Esophagus muscularis mucosa (tissue), 4 donors: ENCODE data around the gene EXOC8. TPM values are rescaled to one million over a fixed set of nuclear protein-coding genes. Genes with fewer than 3 reads are reported as not detected.
"Not testable (repeated sequence)": the region's sequence is repeated elsewhere in the genome, so short reads cannot be mapped to it uniquely, and the experiment has no call there.

Source experiments
- DNase-seq: peaks from one replicate; pipeline ENCODE4 v3.0.0-alpha.2; 2017; ENCODE audit errors: extremely low spot score
- H3K27ac ChIP-seq, 4 donors: fragments of 200-600 bp; sonication (generic); replicated peaks in 1 of 4; 1 replicate in 3 of 4; 2 replicates in 1 of 4; pipeline ENCODE4 v1.5.1; 2016 to 2019; ENCODE audit warnings: mild to moderate bottlenecking in 1 of 4
- H3K27me3 ChIP-seq, 4 donors: fragments of 200-600 bp; sonication (generic); one replicate each; pipeline versions ENCODE4 v1.5.1 to v1.6.0; 2016 to 2019
- H3K36me3 ChIP-seq, 4 donors: fragments of 200-600 bp; sonication (generic); one replicate each; pipeline ENCODE4 v1.5.1; 2016 to 2019
- H3K4me1 ChIP-seq, 4 donors: fragments of 200-600 bp; sonication (generic); one replicate each; pipeline ENCODE4 v1.5.1; 2016 to 2019
- H3K4me3 ChIP-seq, 4 donors: fragments of 200-600 bp; sonication (generic); 1 replicate in 2 of 4; 2 replicates in 2 of 4; pipeline ENCODE4 v1.5.1; 2016 to 2019; ENCODE audit warnings: mild to moderate bottlenecking in 4 of 4, moderate library complexity in 1 of 4
- H3K9me3 ChIP-seq, 4 donors: fragments of 200-600 bp; sonication (generic); 1 replicate in 3 of 4; 2 replicates in 1 of 4; pipeline ENCODE4 v1.5.1; 2016 to 2019
- EP300 ChIP-seq: sonication (generic); formaldehyde crosslinking; IDR thresholded peaks from one replicate; pipeline ENCODE4 v1.6.1; 2017; ENCODE audit warnings: antibody characterized with exemption
- POLR2A ChIP-seq: fragments of 450-650 bp; IDR thresholded peaks from one replicate; pipeline ENCODE4 v1.6.1; 2017; ENCODE audit warnings: antibody characterized with exemption, moderate library complexity, mild to moderate bottlenecking, low read depth
- POLR2AphosphoS5 ChIP-seq, 2 donors: sonication (generic); formaldehyde crosslinking; IDR thresholded peaks; one replicate each; pipeline ENCODE4 v1.6.1; 2017; ENCODE audit warnings: antibody characterized with exemption in 2 of 2
- WGBS: methylation state at CpG from one replicate; pipeline ENCODE4 v1.1.5; 2018; 5-methylcytosine and 5-hydroxymethylcytosine counted together
- intact Hi-C: fragments of 100-400 bp; cut with DNase I; formaldehyde crosslinking; loops from one replicate; pipeline ENCODE4 v1.15.1; 2023
- total RNA-seq, 4 donors: library from RNA; depleted of rRNA; stranded (reverse); fragments of >200 nt; gene quantifications; one replicate each; pipeline versions ENCODE4 v1.1.0 to v1.2.1, GENCODE V29; 2016
- TF ChIP-seq, protein P1 (sequence below), 3 experiments: fragments of 200-600 bp in 2 of 3; fragments of 450-650 bp in 1 of 3; sonication (generic) in 2 of 3; IDR thresholded peaks; one replicate each; pipeline ENCODE4 v1.5.1; 2017 to 2019; ENCODE audit warnings: antibody characterized with exemption in 3 of 3, mild to moderate bottlenecking in 2 of 3, moderate library complexity in 1 of 3

The EXOC8 gene
- total RNA-seq, 4 donors from 2014 or later: 13.0 to 15.4 (median 14.3) TPM

DNA sequence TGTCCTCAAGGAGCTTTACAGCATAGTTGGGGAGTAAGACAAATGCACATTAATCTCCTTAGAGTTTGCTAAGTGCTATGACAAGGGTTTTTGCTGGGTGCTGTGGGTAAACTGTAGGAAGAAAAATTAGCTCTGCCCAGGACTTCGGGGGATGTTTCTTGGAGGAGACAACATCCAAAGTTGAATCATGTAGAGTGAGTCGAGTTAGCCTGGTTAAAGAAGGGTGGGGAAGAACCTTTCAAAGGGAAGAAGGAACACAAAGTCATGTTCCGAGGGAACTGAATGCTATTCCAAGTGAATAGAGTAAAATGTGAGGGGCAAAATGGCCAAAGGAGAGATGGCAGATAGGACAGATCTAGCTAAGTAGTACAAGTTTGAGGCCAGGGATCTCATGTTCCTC is 17.5 kb upstream of the EXOC8 start:
- no peak for DNase-seq
- H3K4me1 ChIP-seq: peaks cover 5 to 12% (median 8%) of the 10 kb centered on the region in 4 donors
- no peak overlapping the region for H3K27ac ChIP-seq
- no peak overlapping the region for H3K4me3 ChIP-seq
- 81% methylated on average over 3 of the region's 3 CpGs for WGBS
- H3K27me3 ChIP-seq: no peaks in the 10 kb centered on the region
- TF ChIP-seq POLR2AphosphoS5 (IDR thresholded peaks at IDR 0.05) (no peak), POLR2A (no peak), EP300 (no peak)
- TF ChIP-seq, protein P1, sequence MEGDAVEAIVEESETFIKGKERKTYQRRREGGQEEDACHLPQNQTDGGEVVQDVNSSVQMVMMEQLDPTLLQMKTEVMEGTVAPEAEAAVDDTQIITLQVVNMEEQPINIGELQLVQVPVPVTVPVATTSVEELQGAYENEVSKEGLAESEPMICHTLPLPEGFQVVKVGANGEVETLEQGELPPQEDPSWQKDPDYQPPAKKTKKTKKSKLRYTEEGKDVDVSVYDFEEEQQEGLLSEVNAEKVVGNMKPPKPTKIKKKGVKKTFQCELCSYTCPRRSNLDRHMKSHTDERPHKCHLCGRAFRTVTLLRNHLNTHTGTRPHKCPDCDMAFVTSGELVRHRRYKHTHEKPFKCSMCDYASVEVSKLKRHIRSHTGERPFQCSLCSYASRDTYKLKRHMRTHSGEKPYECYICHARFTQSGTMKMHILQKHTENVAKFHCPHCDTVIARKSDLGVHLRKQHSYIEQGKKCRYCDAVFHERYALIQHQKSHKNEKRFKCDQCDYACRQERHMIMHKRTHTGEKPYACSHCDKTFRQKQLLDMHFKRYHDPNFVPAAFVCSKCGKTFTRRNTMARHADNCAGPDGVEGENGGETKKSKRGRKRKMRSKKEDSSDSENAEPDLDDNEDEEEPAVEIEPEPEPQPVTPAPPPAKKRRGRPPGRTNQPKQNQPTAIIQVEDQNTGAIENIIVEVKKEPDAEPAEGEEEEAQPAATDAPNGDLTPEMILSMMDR (IDR thresholded peaks at IDR 0.05): no peak
- intact Hi-C loops: loop anchor here (5.0 kb wide), 2 partner anchors 67 to 172 kb away; partner anchors contain the start of genes EGLN1 and TSNAX
- H3K9me3 ChIP-seq: no peaks in the 10 kb centered on the region
- peaks cover 19 to 31% (median 25%) of the 10 kb centered on the region in 4 donors for H3K36me3 ChIP-seq

- Histone ChIP-seq H3K4me3 (no peak overlapping the region), H3K9me3 (no peaks in the 10 kb centered on the region), H3K4me1 (peaks cover 5 to 12% (median 8%) of the 10 kb centered on the region in 4 donors), H3K27ac (no peak overlapping the region), H3K36me3 (peaks cover 21 to 38% (median 28%) of the 10 kb centered on the region in 4 donors), H3K27me3 (no peaks in the 10 kb centered on the region)
- intact Hi-C loops: loop anchor here (5.0 kb wide), 2 partner anchors 68 to 173 kb away; partner anchors contain the start of genes EGLN1 and TSNAX
- DNase-seq: no peak
- TF ChIP-seq POLR2AphosphoS5 (IDR thresholded peaks at IDR 0.05) (no peak), POLR2A (no peak), EP300 (no peak)
- TF ChIP-seq, protein P1 (IDR thresholded peaks at IDR 0.05): no peak
- WGBS: 83% methylated on average over 5 of the region's 5 CpGs
Observed at GRCh38 chr1:231354330-231355020, 16.8 kb upstream of the EXOC8 start.

- Histone ChIP-seq H3K4me1 (peaks cover 2 to 8% (median 5%) of the 10 kb centered on the region in 4 donors), H3K36me3 (peaks cover 21 to 51% (median 40%) of the 10 kb centered on the region in 4 donors), H3K4me3 (no peak overlapping the region), H3K27me3 (no peaks in the 10 kb centered on the region), H3K9me3 (no peaks in the 10 kb centered on the region), H3K27ac (no peak overlapping the region)
- WGBS: 67% methylated on average over 2 of the region's 2 CpGs
- intact Hi-C loops: no loop called here
- no peak for DNase-seq
- TF ChIP-seq EP300: no peak
- TF ChIP-seq, protein P1 (IDR thresholded peaks at IDR 0.05): no peak
- no peak for TF ChIP-seq POLR2A
- no peak for TF ChIP-seq POLR2AphosphoS5 (IDR thresholded peaks at IDR 0.05)
Observed at GRCh38 chr1:231353086-231353485, 15.4 kb upstream of the EXOC8 start.

DNA sequence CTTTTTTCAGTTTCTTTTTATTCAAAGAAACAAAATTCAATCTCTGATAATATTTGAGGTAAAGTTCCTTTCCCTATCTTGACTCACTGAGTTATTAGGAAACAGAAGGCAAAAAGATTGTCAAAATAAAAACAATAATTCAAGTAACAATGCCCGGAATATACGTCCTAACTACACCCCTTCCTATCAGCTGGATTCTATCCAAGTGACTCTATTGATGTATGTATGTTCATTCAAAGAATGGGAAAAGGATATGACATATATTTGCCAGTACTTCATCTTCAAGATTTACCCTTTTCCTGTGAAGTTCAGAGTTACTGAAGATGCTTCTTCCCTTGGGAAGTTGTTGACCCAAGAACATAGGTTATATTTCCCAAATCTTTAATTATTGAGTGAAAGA is 14.2 kb upstream of the EXOC8 start:
- no peak for DNase-seq
- no peaks in the 10 kb centered on the region for H3K4me1 ChIP-seq
- intact Hi-C loops: no loop called here
- H3K27ac ChIP-seq: no peak overlapping the region
- H3K4me3 ChIP-seq: no peak overlapping the region
- H3K9me3 ChIP-seq: no peaks in the 10 kb centered on the region
- 69% methylated on average over 2 of the region's 2 CpGs for WGBS
- no peaks in the 10 kb centered on the region for H3K27me3 ChIP-seq
- TF ChIP-seq POLR2A (no peak), POLR2AphosphoS5 (IDR thresholded peaks at IDR 0.05) (no peak)
- H3K36me3 ChIP-seq: peaks cover 21 to 61% (median 50%) of the 10 kb centered on the region in 4 donors

DNA sequence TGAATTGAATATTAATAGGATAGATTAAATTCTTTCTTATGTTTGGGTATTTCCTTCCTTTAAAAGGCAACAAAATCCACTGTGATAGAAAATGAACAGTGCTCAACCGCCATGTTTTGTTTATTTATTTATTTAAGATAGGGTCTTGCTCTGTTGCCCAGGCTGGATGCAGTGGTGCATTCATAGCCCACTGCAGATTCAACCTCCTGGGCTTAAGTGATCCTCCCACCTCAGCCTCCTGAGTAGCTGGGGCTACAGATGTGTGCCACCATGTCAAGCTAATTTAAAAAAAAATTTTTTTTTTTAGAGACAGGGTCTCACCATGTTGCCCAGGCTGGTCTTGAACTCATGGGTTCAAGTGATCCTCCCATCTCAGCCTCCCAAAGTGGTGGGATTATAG is 11.2 kb upstream of the EXOC8 start:
- H3K4me3 ChIP-seq, intact Hi-C loops, H3K9me3 ChIP-seq, H3K4me1 ChIP-seq, H3K27me3 ChIP-seq, H3K27ac ChIP-seq, DNase-seq: not testable (repeated sequence)
- peaks cover 21 to 70% (median 55%) of the 10 kb centered on the region in 4 donors for H3K36me3 ChIP-seq
- 93% methylated on average over 1 of the region's 1 CpG for WGBS
